Upper lobe of right lung (tissue), 1 donor: ENCODE measurements around the gene LARP4B. TPM values are rescaled to one million over a fixed set of nuclear protein-coding genes. Genes with fewer than 3 reads are reported as not detected.

Experiments used
- ATAC-seq: fragments of 200-7000 bp; cut with Tn5 transposase; one replicate; pipeline ENCODE4 v1.9.1; 2020; ENCODE audit warnings: mild to moderate bottlenecking, moderate library complexity
- DNase-seq: peaks from one replicate; pipeline ENCODE4 v3.0.0-alpha.2; 2020
- H3K27ac ChIP-seq: fragments of 200-600 bp; one replicate; pipeline ENCODE4 v1.8.0; 2022
- H3K27me3 ChIP-seq: fragments of 200-600 bp; one replicate; pipeline ENCODE4 v1.8.0; 2022; ENCODE audit warnings: mild to moderate bottlenecking
- H3K36me3 ChIP-seq: fragments of 200-600 bp; one replicate; pipeline ENCODE4 v1.8.0; 2022
- H3K4me1 ChIP-seq: fragments of 200-600 bp; one replicate; pipeline ENCODE4 v1.8.0; 2022
- H3K4me3 ChIP-seq: fragments of 200-600 bp; one replicate; pipeline ENCODE4 v1.8.0; 2022; ENCODE audit warnings: mild to moderate bottlenecking
- H3K9me3 ChIP-seq: fragments of 200-600 bp; one replicate; pipeline ENCODE4 v1.8.0; 2022
- CTCF ChIP-seq: fragments of 200-600 bp; IDR thresholded peaks from one replicate; pipeline ENCODE4 v1.8.0; 2022; ENCODE audit warnings: antibody characterized with exemption
- intact Hi-C: fragments of 100-400 bp; cut with DNase I; formaldehyde crosslinking; loops from one replicate; pipeline ENCODE4 v1.11.0; 2022
- total RNA-seq: library from RNA; stranded (reverse); fragmentation: NEBNext Ultra II Directional; extraction: Animal tissue kit (Norgen Biotek cat#: 25700); gene quantifications from one replicate; pipeline ENCODE4 v1.2.1, GENCODE V29; 2021
- donor health status: DM: no; HTN: yes; CAD: no; lungs with severe emphysema.

LARP4B gene
- total RNA-seq, 1 donor from 2014 or later: 126 TPM

DNA sequence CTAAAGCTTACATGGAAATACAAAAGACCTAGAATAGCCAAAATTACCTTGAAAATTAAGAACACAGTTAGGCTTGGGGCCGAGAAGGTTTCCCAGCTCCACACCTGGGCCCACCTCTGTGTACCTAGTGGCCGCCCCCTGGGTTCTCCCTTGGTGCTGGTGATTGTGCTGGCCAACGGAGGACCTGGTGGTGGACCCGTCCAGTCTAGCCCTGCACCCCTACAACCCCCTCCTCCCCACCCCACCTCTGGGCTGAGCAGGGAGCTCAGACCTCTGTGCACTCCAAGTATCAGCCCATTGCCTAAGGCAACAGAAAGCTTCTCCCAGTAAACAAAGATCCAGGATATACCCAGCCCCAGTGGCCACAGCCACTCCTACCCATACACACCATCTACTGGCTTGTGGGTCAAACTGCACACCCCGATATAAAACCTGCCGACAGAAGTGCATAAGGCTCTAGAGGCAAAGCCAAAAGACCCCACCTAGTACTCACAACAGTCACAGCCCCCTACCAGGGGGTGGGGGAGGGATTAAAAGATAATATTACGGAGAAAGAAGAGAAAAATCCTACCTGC lies 137.0 kb downstream of the LARP4B start:
- ATAC-seq (no peak), DNase-seq (no peak)
- H3K4me3 ChIP-seq: no peak overlapping the region
- H3K27ac ChIP-seq: no peak overlapping the region
- intact Hi-C loops: no loop called here
- H3K4me1 ChIP-seq: no peaks in the 10 kb centered on the region
- TF ChIP-seq CTCF: no peak
- no peaks in the 10 kb centered on the region for H3K36me3 ChIP-seq
- no peaks in the 10 kb centered on the region for H3K27me3 ChIP-seq
- no peaks in the 10 kb centered on the region for H3K9me3 ChIP-seq

GRCh38 chr10:792792-793100 lies 138.8 kb downstream of the LARP4B start:
- Histone ChIP-seq H3K4me1 (no peaks in the 10 kb centered on the region), H3K9me3 (no peaks in the 10 kb centered on the region), H3K4me3 (no peak overlapping the region), H3K36me3 (no peaks in the 10 kb centered on the region), H3K27me3 (no peaks in the 10 kb centered on the region), H3K27ac (no peak overlapping the region)
- TF ChIP-seq CTCF: no peak
- ATAC-seq (no peak), DNase-seq (no peak)
- intact Hi-C loops: no loop called here

GRCh38 chr10:792083-792791 lies 139.3 kb downstream of the LARP4B start:
- H3K9me3 ChIP-seq: no peaks in the 10 kb centered on the region
- intact Hi-C loops: no loop called here

GRCh38 chr10:791639-792038 lies 139.9 kb downstream of the LARP4B start:
- DNase-seq: no peak
- no peaks in the 10 kb centered on the region for H3K27me3 ChIP-seq
- H3K27ac ChIP-seq: no peak overlapping the region
- no peak overlapping the region for H3K4me3 ChIP-seq
- no peak for TF ChIP-seq CTCF
- no peak for ATAC-seq
- no peaks in the 10 kb centered on the region for H3K36me3 ChIP-seq
- intact Hi-C loops: no loop called here
- no peaks in the 10 kb centered on the region for H3K4me1 ChIP-seq
- no peaks in the 10 kb centered on the region for H3K9me3 ChIP-seq

More at GRCh38 chr10:792083-792791, 139.3 kb downstream of the LARP4B start:
- DNase-seq (no peak), ATAC-seq (no peak)
- Histone ChIP-seq H3K4me1 (no peaks in the 10 kb centered on the region), H3K36me3 (no peaks in the 10 kb centered on the region), H3K27me3 (no peaks in the 10 kb centered on the region), H3K27ac (no peak overlapping the region), H3K4me3 (no peak overlapping the region)
- no peak for TF ChIP-seq CTCF

DNA sequence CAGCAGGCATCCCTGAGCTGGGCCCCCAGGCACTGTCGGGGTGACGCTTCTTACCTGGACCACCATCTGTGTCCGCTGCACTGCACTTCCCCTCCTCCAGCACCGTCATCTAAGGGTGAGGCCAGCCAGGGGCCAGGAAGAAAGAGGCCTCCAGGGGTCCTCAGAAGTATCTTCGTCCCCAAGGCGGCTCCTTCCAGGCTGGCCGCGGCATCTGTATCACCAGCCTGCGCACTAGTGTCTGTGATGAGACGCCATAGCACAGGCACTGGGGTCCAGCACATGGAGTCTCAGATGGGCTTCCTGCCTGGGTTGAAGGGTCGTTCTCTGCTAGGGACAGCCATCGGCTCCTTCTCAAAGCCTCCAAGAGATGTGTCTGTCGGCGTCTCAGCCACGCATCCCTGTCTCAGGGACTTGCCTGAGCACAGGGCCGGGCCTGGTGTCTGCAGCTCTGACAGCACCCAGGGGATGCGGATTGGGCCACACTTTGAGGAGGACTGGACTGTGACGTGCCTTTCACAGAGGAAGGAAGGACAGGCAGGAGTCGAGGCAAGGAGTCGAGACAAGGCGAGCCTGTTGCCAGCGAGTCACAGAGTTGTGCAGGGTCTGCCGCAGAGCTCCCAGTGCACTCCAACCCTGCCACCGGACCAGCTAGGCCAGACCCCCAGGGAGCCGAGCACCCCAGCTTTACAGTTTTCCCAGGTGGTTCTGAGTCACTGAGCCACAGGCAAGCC lies 140.5 kb downstream of the LARP4B start:
- Histone ChIP-seq H3K36me3 (no peaks in the 10 kb centered on the region), H3K4me1 (no peaks in the 10 kb centered on the region), H3K4me3 (no peak overlapping the region), H3K9me3 (no peaks in the 10 kb centered on the region), H3K27me3 (no peaks in the 10 kb centered on the region), H3K27ac (no peak overlapping the region)
- intact Hi-C loops: no loop called here
- no peak for DNase-seq
- TF ChIP-seq CTCF: no peak
- no peak for ATAC-seq
